ENCODE measurements around the gene IL22RA2.
"Not testable (repeated sequence)": the region's sequence is repeated elsewhere in the genome, so short reads cannot be mapped to it uniquely, and the experiment has no call there.

IL22RA2 gene

GRCh38 chr6:137126875-137127485 is 46.5 kb downstream of the IL22RA2 start:
- in situ Hi-C loops (cut with MboI; ENCODE audit: low sequenced_read_pairs) = no loop called here

DNA sequence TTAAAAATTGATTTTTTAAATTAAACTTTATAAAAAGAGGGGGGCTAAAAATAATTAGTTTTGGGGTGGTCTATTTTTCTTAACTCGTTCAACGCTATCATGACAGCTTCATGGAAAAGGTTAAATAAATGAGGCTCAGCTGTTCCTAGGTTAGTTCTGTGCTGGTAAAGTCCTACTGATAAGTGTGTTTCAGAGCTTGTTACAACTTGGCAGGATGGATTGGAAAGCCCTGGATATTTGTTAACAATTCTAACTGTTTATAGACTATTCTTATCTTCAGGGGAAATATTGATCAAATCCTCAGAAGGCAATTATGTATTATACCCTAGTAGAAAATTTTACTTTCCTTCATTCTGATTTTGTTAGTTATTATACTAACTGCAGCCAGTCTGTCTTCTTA is 50.4 kb downstream of the IL22RA2 start:
- in situ Hi-C loops (cut with MboI; ENCODE audit: low sequenced_read_pairs) = no loop called here

DNA sequence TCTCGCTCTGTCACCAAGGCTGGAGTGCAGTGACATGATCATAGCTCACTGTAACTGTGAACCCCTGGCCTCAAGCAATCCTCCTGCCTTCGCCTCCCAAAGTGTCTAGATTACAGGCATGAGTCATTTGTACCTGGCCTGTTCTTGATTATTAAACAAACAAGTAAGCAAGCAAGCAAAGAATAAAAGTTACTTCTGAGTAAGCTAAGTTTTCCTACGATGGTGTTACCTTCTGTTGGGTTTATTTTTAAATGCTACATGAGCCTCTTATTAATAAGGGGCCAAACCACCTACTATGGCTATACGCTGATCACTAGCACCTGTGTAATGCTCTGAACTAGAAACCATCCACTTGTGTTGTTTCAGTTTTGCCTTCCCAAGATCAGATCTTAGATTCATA is 50.8 kb downstream of the IL22RA2 start:
- in situ Hi-C loops (cut with MboI; ENCODE audit: low sequenced_read_pairs) = no loop called here

DNA sequence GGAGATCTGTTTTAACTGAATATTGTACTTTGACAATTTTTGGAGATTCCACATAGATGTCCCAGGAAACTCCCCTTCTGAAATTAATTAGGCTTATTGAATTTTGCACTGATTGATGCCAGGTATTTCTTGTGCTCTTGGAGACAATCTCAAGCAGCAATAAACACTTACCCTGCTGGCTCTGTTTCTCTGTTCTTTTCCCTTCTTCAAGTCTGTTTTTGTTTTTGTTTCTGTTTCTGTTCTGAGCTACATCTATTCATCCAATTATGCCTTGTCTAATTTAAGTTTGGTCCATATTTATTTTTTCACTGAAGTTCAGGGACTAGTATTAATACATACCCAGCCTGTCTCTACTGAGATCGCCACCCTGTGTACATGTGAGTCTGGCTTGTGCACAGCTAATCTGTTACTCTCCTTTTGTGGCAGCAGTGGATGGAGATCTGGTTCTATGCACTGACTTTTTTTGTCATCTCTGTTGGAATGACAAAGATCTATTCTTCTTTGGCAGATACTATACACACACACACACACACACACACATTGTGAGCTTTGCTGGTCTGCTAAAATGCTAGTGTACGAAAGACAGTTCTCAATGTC is 51.9 kb downstream of the IL22RA2 start:
- in situ Hi-C loops (cut with MboI; ENCODE audit: low sequenced_read_pairs) = no loop called here

- in situ Hi-C loops (cut with MboI; ENCODE audit: low sequenced_read_pairs) = no loop called here
Measured at GRCh38 chr6:137120748-137121147, 52.7 kb downstream of the IL22RA2 start.

DNA sequence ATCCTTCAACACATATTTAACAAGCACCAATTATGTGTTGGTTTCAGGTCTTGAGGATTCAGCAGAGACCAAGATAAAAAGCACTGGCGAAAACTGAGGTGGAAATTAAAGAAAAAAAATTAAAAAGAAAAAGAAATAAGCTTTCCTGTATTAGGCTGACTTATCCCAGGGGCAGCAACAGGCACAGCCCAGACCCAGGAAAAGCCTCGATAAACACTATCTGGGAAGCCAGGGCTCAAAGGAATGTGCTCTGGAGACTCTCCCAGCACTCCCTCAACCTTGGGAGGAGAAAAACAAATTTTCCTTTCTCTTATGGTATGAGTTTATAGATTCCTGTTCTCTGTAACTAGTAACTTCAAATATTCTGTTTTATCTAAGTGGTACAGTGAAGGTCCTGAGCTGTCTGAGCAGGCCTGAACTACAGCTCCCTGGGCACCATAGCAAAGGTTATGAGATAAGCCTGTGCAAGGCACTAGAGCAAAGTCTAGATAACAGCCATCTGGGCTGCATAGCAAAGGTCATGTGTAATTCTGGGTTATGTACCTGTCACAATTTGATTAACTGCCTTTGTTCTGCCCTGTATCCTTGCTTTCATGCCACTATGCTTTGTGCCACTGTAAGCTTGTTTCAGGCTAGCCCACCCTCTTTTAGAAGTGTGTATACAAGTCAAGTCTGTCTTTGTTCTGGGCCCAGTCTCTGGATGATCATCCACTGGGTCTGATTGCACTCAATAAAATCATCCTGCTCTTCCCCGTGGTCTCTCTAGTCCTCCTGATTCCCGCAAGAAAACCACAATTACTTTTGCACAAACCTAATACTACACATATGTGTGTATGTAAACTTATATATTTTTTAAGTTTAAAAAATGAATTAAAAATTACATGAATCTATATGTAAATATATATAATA is 54.0 kb downstream of the IL22RA2 start:
- in situ Hi-C loops (cut with MboI; ENCODE audit: low sequenced_read_pairs) = no loop called here

GRCh38 chr6:137117581-137117980 is 55.9 kb downstream of the IL22RA2 start:
- in situ Hi-C loops (cut with MboI; ENCODE audit: low sequenced_read_pairs) = no loop called here

DNA sequence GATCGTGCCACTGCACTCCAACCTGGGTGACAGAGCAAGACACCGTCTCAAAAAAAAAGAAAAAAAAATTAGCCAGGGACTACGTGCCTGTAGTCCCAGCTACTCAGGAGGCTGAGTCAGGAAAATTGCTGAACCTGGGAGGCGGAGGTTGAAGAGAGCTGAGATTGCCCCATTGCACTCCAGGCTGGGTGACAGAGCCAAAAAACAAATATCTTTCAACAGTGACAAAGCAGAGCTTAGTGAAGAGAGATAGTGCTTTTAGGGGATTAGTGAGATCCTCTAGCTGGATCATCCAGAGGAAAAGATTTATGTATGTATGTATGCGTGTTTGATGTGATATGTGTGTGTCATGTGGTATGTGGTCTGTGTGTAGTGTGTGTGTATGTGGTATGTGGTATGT is 56.6 kb downstream of the IL22RA2 start:
- in situ Hi-C loops (cut with MboI; ENCODE audit: low sequenced_read_pairs) = no loop called here

GRCh38 chr6:137115658-137116057 is 57.8 kb downstream of the IL22RA2 start:
- in situ Hi-C loops (cut with MboI; ENCODE audit: low sequenced_read_pairs) = no loop called here

DNA sequence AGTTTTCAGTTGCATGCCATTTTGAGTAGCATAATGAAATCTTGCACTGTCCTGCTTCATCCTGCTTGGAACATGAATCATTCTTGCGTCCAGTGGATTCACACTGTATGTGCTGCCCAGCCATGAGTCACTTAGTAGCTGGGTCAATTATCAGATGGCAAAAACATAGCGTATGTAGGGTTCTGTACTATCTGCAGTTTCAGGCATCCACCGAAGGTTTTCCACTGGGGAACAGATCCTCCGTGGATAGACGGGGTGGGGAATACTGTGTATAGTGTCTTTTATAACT is 61.4 kb downstream of the IL22RA2 start:
- in situ Hi-C loops (cut with MboI; ENCODE audit: low sequenced_read_pairs) = no loop called here

DNA sequence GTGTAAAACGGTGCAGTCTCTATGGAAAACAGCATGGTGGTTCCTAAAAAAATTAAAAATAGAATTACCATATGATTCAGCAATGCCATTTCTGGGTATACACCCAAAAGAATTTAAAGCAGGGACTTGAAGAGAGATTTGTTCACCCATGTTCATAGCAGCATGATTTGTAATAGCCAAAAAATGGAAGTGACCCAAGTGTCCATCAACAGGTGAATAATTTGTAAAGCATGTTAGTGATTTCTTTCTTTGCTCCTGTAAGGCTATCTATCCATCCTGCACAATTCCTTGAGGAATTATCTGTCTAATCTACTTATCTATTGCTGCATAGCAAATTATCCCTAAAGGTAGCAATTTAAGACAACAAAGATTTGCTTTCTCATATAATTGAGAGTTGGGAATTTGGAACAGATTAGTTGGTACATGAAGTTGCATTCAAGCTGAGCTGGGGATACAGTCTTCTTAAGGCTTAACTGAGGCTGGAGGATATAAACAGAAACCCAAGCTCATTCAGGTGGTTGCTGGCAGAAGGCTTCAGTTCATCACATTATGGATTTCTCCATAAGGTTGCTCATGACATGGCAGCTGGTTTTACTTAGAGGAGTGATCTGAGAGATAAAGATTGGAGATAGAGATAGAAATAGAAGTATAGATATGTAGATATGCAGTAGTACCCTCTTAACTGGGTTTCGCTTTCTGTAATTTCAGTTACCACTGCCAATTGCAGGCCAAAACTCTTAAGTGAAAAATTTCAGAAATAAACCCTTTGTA is 62.0 kb downstream of the IL22RA2 start:
- in situ Hi-C loops (cut with MboI; ENCODE audit: low sequenced_read_pairs) = no loop called here

GRCh38 chr6:137107767-137108105 is 65.7 kb downstream of the IL22RA2 start:
- in situ Hi-C loops (cut with MboI; ENCODE audit: low sequenced_read_pairs) = no loop called here

- in situ Hi-C loops (cut with MboI; ENCODE audit: low sequenced_read_pairs) = not testable (repeated sequence)
Measured at GRCh38 chr6:137107047-137107766, 66.2 kb downstream of the IL22RA2 start.

DNA sequence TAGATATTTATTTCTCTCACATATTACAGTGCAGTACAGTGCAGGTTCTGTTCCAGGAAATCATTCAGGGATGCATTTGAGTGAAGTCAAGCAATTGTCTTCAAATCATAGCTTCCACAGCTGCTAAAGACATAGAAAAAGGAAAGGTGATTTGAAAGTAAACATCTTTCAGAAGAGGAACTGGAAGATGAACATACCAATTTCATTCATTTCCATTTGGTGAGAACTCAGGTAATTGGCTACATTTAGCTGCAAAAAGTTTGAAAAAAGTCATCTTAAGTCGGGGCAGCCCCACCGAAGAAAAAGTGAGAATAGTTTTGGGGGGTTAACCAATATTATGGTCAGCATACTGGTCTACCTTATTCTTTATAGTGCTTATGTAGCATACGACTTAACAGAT is 67.3 kb downstream of the IL22RA2 start:
- in situ Hi-C loops (cut with MboI; ENCODE audit: low sequenced_read_pairs) = no loop called here

- in situ Hi-C loops (cut with MboI; ENCODE audit: low sequenced_read_pairs) = no loop called here
Measured at GRCh38 chr6:137105375-137105774, 68.1 kb downstream of the IL22RA2 start.

DNA sequence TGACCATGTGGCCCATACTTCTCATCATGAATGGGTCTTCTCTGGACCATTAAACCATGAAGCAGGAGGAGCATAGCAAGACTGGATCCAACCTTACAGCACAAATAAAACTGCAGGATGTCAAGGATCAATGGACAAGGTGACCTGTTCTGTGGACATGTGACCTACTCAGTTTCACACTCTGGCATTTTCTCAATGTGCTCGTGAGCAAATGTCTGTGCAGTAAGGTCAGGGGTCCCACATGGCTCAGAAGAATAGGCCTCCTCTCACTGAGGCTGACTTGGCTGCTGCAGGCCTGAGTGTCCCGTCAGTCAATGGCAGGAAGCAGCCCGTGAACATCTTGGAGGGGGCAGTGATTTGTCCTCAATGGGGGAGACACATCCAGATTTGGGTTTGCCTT is 68.5 kb downstream of the IL22RA2 start:
- in situ Hi-C loops (cut with MboI; ENCODE audit: low sequenced_read_pairs) = no loop called here

DNA sequence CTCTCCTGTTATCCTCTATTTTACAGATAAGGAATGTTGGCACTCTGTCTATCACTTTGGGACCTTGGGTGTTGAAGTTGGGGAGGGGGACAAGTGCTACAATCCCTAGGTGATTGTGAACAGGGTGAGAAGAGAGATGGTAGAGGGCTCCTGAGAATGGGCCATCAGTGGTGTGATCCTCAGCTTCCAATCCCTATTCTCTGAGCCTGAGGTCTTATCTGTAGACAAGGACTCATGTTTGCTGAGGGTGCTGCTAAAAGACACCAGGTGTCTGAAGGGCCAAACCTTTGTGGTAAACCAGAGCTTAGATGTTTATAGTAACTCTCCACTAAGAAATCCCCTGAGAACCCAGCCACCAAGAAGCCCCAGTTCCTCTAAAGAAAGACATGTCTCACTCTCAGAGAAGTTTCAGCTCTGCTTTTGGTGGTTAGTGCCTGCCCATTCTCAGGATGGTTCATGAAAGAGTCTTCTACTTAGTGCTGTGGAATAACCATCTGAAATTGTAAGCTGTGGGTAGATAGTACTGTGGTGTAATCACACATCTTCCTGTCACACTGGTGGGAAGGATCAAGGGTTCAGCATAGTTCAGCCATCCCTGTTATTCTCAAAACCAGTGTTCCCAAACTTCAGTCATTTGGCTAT is 70.5 kb downstream of the IL22RA2 start:
- in situ Hi-C loops (cut with MboI; ENCODE audit: low sequenced_read_pairs) = no loop called here

DNA sequence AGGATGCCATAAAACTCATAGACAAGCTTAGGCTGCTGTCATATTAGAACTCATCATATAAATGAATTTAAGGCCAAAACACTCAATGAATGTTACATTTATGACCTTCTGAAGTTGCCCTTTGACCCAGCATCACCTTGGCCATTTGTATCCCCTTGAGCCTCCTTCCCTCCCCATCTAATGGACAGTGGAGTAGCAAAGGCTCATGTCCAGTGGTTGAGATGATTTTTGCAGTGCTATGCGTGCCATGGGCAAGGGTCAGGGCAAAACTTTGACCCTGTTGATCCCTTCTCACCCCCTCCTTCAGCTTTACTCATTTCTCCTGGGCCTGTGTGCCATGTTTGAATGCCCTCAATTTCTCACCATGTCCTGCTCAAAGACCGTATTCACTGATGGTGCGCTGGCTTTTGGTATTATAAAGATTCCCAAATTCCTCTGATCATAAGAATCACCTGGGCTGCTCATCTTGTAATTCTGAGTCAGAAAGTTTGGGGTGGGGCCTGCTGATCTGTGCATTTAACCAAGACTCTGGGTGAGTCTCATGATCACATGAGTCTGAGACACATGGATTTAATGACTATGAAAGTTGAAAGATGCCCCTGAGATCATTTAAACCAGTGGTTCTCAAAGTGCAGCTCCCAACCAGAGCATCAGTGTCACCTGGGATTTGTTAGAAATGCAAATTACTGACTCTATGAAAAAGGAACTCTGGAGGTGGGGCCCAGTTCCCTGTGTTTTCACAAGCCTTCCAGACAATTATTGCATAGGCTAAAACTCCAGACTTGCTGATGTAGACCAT is 71.2 kb downstream of the IL22RA2 start:
- in situ Hi-C loops (cut with MboI; ENCODE audit: low sequenced_read_pairs) = no loop called here

DNA sequence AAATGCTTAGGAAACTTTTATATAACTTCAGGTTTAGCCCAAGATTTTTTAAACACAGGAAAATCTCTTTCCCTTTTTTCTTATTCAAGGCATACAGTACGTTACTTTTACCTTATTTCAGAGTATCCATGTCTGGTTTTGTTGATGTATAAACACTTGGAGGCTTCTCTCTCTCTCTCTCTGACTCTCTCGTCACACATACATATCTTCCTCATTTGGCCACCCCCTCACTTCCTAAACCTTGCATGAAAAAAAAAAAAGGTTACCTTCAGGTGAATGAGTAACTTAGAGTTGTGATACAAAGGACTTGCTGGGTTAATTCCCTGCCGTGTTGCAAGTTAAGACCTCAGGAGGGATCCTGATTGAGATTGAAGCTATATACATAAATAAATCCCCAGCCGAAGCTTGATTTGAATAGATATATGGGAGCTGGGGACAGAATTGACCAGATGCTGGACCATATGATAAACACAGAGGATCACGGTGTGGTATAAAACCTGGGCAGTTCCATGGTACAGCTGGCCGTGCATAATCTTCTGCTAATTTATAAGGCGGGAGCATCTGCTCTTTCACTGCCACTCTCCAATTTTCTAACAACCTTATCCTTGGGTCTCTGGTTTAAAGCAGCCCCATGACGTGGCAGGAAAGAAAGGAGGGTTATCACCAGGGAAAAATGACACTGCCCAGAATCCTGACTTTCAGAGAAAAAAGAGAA is 73.6 kb downstream of the IL22RA2 start:
- in situ Hi-C loops (cut with MboI; ENCODE audit: low sequenced_read_pairs) = no loop called here
